ENCODE measurements around the gene SUV39H2.

SUV39H2 gene, protein sequence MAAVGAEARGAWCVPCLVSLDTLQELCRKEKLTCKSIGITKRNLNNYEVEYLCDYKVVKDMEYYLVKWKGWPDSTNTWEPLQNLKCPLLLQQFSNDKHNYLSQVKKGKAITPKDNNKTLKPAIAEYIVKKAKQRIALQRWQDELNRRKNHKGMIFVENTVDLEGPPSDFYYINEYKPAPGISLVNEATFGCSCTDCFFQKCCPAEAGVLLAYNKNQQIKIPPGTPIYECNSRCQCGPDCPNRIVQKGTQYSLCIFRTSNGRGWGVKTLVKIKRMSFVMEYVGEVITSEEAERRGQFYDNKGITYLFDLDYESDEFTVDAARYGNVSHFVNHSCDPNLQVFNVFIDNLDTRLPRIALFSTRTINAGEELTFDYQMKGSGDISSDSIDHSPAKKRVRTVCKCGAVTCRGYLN
- 2.1 to 3.1 (median 2.7) reads per million in 3 donors for total RNA-seq

DNA sequence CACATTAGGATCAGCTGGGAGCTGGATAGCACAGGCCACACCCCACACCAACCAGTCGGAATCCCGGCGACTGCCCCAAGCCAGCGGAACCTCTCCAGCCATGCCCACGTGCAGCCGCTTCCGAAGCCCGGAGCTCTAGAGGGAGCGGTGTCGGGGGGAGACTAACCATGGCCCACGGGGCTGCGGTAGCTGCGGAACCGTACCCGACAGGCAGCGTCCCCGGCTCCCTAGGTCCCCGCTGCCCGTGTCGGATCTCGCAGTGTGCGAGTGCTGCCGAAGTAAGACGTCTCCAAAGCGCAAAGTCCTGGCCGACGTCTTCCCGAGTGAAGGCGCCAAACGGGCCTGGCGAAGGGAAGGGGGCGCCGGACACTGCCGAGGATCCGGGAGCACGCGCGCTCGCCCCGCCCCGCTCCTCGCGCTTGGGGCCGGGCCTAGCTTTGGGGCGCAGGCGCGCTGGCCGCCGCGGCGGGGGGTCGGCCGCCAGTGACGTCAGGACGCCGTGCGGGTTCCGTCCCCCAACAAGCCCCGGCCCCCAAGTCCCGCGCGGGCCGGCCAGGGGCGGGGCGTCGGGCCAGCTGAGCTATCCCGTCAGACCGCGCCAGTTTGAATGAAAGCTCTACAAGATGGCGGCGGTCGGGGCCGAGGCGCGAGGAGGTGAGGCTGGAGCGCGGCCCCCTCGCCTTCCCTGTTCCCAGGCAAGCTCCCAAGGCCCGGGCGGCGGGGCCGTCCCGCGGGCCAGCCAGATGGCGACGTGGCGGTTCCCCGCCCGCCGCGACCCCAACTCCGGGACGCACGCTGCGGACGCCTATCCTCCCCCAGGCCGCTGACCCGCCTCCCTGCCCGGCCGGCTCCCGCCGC lies at the start of gene SUV39H2:
Gene SUV39H2, plus strand, starts transcription at position 601 of the 858 bp plus-strand sequence. Its CDS starts 23 bp downstream, at position 624.
- no peaks in the 10 kb centered on the region for H3K9me3 ChIP-seq (ENCODE audit: control insufficient read depth, low read length)
- H3K27me3 ChIP-seq (replicated peaks; ENCODE audit: control insufficient read depth, insufficient read depth, low read length, poor library complexity, severe bottlenecking): no peaks in the 10 kb centered on the region
- H3K36me3 ChIP-seq (ENCODE audit: control insufficient read depth, insufficient read depth, low read length): no peaks in the 10 kb centered on the region
- peak within 1 kb of the TSS; percentile 87 for H3K4me3 ChIP-seq (ENCODE audit: insufficient read depth, low read depth, low read length, poor library complexity, severe bottlenecking)
- peak; percentile 84 to 90 (median 86) for DNase-seq
- H3K27ac ChIP-seq (ENCODE audit: insufficient read depth, low read length, poor library complexity, severe bottlenecking): peak within 1 kb of the TSS; percentile 68
- peaks cover 8% of the 10 kb centered on the region for H3K4me1 ChIP-seq (ENCODE audit: control insufficient read depth, insufficient read depth, low read length, poor library complexity, severe bottlenecking)

GRCh38 chr10:14833106-14833505 lies 45.6 kb upstream of the SUV39H2 start:
- no peak overlapping the region for H3K4me3 ChIP-seq (ENCODE audit: insufficient read depth, low read depth, low read length, poor library complexity, severe bottlenecking)
- no peak for DNase-seq
- no peaks in the 10 kb centered on the region for H3K36me3 ChIP-seq (ENCODE audit: control insufficient read depth, insufficient read depth, low read length)
- H3K27ac ChIP-seq (ENCODE audit: insufficient read depth, low read length, poor library complexity, severe bottlenecking): no peak overlapping the region
- no peaks in the 10 kb centered on the region for H3K27me3 ChIP-seq (replicated peaks; ENCODE audit: control insufficient read depth, insufficient read depth, low read length, poor library complexity, severe bottlenecking)
- peaks cover 6% of the 10 kb centered on the region for H3K4me1 ChIP-seq (ENCODE audit: control insufficient read depth, insufficient read depth, low read length, poor library complexity, severe bottlenecking)
- no peaks in the 10 kb centered on the region for H3K9me3 ChIP-seq (ENCODE audit: control insufficient read depth, low read length)

DNA sequence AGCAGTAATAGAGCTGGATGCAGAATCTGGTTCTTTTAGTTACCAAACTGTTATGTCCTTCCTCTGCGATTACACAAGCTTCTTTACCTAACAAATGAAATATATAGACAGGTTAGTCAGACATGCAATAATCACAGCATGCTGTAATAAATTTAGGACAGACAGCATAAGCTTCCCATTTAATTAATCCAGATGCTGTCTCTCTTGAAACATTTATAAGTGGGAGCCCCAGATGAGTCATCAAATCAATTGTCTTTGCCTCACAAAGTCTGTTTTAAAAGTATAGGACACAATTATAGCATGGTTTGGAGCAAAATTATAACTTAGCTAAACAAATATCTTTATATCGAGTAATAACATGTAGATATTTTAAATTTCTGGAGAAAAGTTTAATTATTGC lies 42.5 kb upstream of the SUV39H2 start:
- no peak for DNase-seq
- Histone ChIP-seq H3K27ac (ENCODE audit: insufficient read depth, low read length, poor library complexity, severe bottlenecking) (no peak overlapping the region), H3K36me3 (ENCODE audit: control insufficient read depth, insufficient read depth, low read length) (no peaks in the 10 kb centered on the region), H3K9me3 (ENCODE audit: control insufficient read depth, low read length) (no peaks in the 10 kb centered on the region), H3K4me3 (ENCODE audit: insufficient read depth, low read depth, low read length, poor library complexity, severe bottlenecking) (no peak overlapping the region), H3K27me3 (replicated peaks; ENCODE audit: control insufficient read depth, insufficient read depth, low read length, poor library complexity, severe bottlenecking) (no peaks in the 10 kb centered on the region), H3K4me1 (ENCODE audit: control insufficient read depth, insufficient read depth, low read length, poor library complexity, severe bottlenecking) (peaks cover 6% of the 10 kb centered on the region)

- peak overlapping the region; percentile 91 for H3K27ac ChIP-seq (ENCODE audit: insufficient read depth, low read length, poor library complexity, severe bottlenecking)
Observed at GRCh38 chr10:14837003-14837756, 41.5 kb upstream of the SUV39H2 start.

GRCh38 chr10:14837757-14838581 lies 40.7 kb upstream of the SUV39H2 start, which contains the start of the genes CDNF, HSPA14 and MSANTD7:
TSS of gene CDNF (minus strand) at chr10:14838037. CDS start at chr10:14837946, 91 bp downstream.
TSS of gene HSPA14 (plus strand) at chr10:14838306. CDS start at chr10:14838403, 97 bp downstream.
TSS of gene MSANTD7 (plus strand) at chr10:14838306. CDS start at chr10:14842285, 3,979 bp downstream.
- H3K9me3 ChIP-seq (ENCODE audit: control insufficient read depth, low read length): no peaks in the 10 kb centered on the region
- peaks cover 17% of the 10 kb centered on the region for H3K36me3 ChIP-seq (ENCODE audit: control insufficient read depth, insufficient read depth, low read length)
- H3K27ac ChIP-seq (ENCODE audit: insufficient read depth, low read length, poor library complexity, severe bottlenecking): peak within 1 kb of the TSS; percentile 91
- peaks cover 6% of the 10 kb centered on the region for H3K4me1 ChIP-seq (ENCODE audit: control insufficient read depth, insufficient read depth, low read length, poor library complexity, severe bottlenecking)
- no peaks in the 10 kb centered on the region for H3K27me3 ChIP-seq (replicated peaks; ENCODE audit: control insufficient read depth, insufficient read depth, low read length, poor library complexity, severe bottlenecking)
- peak within 1 kb of the TSS; percentile 90 for H3K4me3 ChIP-seq (ENCODE audit: insufficient read depth, low read depth, low read length, poor library complexity, severe bottlenecking)
- peak; percentile 97 to 99 (median 99) for DNase-seq

More at GRCh38 chr10:14837003-14837756, 41.5 kb upstream of the SUV39H2 start:
- no peak for DNase-seq
- H3K27me3 ChIP-seq (replicated peaks; ENCODE audit: control insufficient read depth, insufficient read depth, low read length, poor library complexity, severe bottlenecking): no peaks in the 10 kb centered on the region
- peak overlapping the region; percentile 88 for H3K4me3 ChIP-seq (ENCODE audit: insufficient read depth, low read depth, low read length, poor library complexity, severe bottlenecking)
- H3K4me1 ChIP-seq (ENCODE audit: control insufficient read depth, insufficient read depth, low read length, poor library complexity, severe bottlenecking): peaks cover 6% of the 10 kb centered on the region
- H3K9me3 ChIP-seq (ENCODE audit: control insufficient read depth, low read length): no peaks in the 10 kb centered on the region
- H3K36me3 ChIP-seq (ENCODE audit: control insufficient read depth, insufficient read depth, low read length): peaks cover 9% of the 10 kb centered on the region

DNA sequence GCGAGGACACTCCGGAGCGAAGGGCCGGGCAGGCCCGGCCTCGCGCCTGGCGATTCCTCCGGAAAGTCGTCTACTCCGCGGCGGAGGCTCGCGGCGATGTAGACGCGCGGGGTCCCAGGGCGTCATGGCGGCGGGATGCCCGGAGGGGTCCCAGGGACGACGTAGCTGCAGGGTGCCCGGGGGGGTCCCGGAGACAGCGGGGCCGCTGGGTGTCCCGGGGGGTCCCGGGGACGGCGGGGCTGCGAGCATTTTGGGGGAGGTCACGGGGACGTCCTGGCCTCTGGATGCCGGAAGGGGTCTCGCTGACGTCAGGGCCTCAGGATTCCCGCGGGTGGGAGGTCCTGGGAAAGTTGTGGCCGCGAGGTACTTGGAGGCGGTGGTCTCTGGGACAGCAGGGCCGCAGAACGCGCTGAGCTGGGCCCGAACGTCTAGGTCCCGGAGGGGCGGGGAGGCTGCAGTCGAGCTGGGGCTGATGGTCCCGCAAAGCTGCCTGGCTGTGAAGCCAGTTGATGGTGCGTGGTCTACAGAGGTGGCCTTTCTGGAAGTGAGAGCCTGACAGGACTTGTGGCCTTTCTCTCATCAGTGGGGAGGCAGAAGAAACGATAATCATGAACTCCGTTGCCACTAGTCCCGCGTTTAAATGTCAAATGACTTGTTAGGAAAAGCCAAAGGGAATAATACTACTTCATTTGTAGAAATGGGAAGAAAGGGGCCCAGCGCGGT lies 39.9 kb upstream of the SUV39H2 start:
- H3K9me3 ChIP-seq (ENCODE audit: control insufficient read depth, low read length): no peaks in the 10 kb centered on the region
- peak overlapping the region; percentile 90 for H3K4me3 ChIP-seq (ENCODE audit: insufficient read depth, low read depth, low read length, poor library complexity, severe bottlenecking)
- H3K36me3 ChIP-seq (ENCODE audit: control insufficient read depth, insufficient read depth, low read length): peaks cover 25% of the 10 kb centered on the region
- H3K27me3 ChIP-seq (replicated peaks; ENCODE audit: control insufficient read depth, insufficient read depth, low read length, poor library complexity, severe bottlenecking): no peaks in the 10 kb centered on the region
- H3K27ac ChIP-seq (ENCODE audit: insufficient read depth, low read length, poor library complexity, severe bottlenecking): peak overlapping the region; percentile 91
- peaks cover 6% of the 10 kb centered on the region for H3K4me1 ChIP-seq (ENCODE audit: control insufficient read depth, insufficient read depth, low read length, poor library complexity, severe bottlenecking)
- peak in 1 of 3 donors; percentile 2 for DNase-seq

- H3K27me3 ChIP-seq (replicated peaks; ENCODE audit: control insufficient read depth, insufficient read depth, low read length, poor library complexity, severe bottlenecking): no peaks in the 10 kb centered on the region
- H3K4me1 ChIP-seq (ENCODE audit: control insufficient read depth, insufficient read depth, low read length, poor library complexity, severe bottlenecking): peaks cover 6% of the 10 kb centered on the region
- H3K27ac ChIP-seq (ENCODE audit: insufficient read depth, low read length, poor library complexity, severe bottlenecking): no peak overlapping the region
- peaks cover 31% of the 10 kb centered on the region for H3K36me3 ChIP-seq (ENCODE audit: control insufficient read depth, insufficient read depth, low read length)
- peak overlapping the region; percentile 90 for H3K4me3 ChIP-seq (ENCODE audit: insufficient read depth, low read depth, low read length, poor library complexity, severe bottlenecking)
- H3K9me3 ChIP-seq (ENCODE audit: control insufficient read depth, low read length): no peaks in the 10 kb centered on the region
- no peak for DNase-seq
Observed at GRCh38 chr10:14839305-14839695, 39.4 kb upstream of the SUV39H2 start.

DNA sequence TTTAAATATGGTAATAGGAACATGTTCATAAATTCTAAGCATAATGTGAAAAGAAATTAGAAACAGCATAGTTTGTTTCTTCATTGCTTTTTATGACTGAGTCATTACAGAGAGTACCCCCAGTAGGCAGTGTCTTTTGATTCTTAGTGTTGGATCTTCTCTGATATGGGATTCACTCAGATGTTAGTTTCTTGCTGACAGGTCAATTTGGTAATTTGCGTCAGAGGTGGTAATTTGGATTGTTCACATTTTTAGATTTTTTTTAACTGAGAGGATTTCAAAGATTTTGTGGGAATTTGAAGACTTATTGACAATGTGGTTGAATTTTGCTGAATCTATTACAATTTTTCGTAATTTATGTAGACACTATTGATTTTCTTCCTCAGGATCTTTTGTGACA lies 38.5 kb upstream of the SUV39H2 start:
- H3K27ac ChIP-seq (ENCODE audit: insufficient read depth, low read length, poor library complexity, severe bottlenecking): no peak overlapping the region
- peaks cover 6% of the 10 kb centered on the region for H3K4me1 ChIP-seq (ENCODE audit: control insufficient read depth, insufficient read depth, low read length, poor library complexity, severe bottlenecking)
- H3K27me3 ChIP-seq (replicated peaks; ENCODE audit: control insufficient read depth, insufficient read depth, low read length, poor library complexity, severe bottlenecking): no peaks in the 10 kb centered on the region
- no peaks in the 10 kb centered on the region for H3K9me3 ChIP-seq (ENCODE audit: control insufficient read depth, low read length)
- H3K36me3 ChIP-seq (ENCODE audit: control insufficient read depth, insufficient read depth, low read length): peaks cover 37% of the 10 kb centered on the region
- no peak for DNase-seq
- no peak overlapping the region for H3K4me3 ChIP-seq (ENCODE audit: insufficient read depth, low read depth, low read length, poor library complexity, severe bottlenecking)

All from effector memory CD4-positive, alpha-beta T cell (primary cell).